HG03432 (cell line): ENCODE results near the gene KLK11.

Source experiments
- ATAC-seq: cut with Tn5 transposase; IDR thresholded peaks from one replicate; pipeline ENCODE4 v1.9.1; 2021; ENCODE audit warnings: mild to moderate bottlenecking, moderate library complexity; ENCODE audit not compliant: unreplicated experiment

Gene KLK11

DNA sequence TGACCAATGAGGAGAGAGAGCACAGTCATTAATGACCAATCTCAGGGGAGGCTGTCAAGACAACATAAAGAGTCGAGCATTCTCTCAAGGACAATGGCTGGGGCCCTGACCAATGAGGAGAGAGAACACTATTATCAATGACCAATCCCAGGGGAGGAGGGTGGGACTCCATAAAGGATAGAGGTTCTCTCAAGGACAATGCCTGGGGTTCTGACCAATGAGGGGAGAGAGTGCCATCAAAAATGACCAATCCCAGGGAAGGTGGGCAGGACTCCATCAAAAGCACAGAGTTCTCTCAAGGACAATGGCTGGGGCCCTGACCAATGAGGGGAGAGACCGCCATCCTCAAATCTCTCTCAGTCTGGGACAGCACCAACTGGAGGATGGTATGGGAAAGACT lies 3.3 kb upstream of the KLK11 start:
- ATAC-seq, result no peak

DNA sequence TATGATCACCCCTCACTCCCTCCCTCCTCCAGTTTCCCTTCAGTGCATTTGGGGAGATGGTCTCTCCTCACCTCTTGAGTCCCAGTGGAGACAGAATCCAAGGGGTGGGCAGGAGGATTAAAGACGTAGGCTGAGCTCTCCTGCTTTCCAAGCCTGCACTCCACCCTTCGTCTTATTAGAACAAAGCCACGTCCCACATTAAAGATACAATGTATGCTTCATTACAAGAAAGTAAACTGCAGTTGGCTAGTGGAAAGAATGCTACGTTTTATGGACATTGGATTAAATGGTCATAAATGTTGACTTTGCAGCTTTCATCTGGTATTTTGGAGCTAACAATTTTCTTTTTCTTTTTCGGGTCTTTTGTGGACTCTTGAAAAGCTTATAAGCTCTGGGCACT lies 1.5 kb upstream of the KLK11 start:
- no peak for ATAC-seq

DNA sequence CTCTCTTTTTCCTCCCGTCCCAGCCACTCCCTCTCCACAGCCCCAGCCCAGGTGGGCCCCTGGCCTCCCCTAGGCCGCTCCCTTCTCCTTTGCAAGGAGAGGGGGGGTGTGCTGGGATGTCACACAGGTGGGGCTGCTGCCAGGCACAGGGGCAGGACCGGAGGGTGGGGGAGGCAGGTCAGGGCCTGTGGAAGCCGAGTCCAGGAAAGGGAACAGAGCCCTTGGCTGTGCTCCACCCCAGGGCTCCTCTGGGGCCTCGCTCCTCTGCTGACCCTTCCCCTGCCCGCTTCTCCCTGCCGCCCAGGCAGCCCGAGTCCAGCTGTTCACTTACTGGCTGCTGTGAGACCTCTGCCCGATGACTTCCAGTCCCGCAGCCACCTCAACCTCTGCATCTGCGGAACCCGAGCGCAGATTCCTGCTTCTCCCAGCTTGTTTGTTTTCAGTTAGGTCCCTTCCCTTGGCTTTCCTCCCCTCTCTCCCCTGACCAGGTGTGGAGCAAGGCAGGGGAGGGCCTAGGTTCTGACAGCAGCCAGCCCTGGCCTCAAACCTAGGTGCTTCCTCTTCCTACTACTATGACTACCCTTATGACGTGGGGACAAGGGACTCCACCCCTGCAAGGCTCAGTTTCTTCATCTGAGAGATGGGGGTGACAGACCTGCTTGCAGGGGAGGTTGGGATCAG lies 850 bp upstream of the KLK11 start:
- no peak for ATAC-seq

DNA sequence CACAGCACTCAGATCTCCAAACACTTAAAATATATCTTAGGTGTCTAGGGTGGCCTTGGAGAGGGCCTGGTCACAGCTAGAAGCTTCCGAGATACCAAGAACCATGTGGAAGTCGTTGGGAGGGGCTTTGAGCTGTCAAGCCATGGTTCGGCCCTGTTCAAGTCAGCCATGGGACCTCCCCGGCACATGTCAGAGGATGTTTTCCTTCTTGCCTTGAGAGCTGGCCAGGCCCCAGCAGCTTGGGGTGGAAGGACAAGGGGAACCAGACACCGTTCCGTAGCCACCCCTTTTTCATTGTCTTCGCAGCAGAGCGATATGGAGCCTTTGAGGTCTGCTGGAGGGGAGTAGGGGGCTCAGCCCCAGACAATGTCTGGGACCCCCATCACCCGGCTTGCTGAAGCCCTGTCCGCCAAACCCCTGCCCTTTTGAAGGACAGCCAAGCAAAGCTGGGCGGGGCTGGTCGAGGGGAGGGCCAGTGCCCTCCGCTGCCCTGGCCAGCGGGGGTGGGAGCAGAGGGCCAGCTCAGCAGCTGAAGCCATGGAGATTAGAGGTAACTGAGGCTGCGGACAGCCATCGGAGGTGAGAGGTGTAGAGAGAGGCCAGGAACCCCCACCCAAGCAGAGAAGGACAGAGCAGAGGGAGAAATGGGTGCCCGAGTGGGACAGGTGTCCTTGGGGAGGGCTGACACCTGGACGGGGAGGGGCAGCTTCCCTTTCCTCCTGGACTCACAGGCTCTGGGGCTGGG lies 435 bp downstream of the KLK11 start:
- ATAC-seq, result no peak

DNA sequence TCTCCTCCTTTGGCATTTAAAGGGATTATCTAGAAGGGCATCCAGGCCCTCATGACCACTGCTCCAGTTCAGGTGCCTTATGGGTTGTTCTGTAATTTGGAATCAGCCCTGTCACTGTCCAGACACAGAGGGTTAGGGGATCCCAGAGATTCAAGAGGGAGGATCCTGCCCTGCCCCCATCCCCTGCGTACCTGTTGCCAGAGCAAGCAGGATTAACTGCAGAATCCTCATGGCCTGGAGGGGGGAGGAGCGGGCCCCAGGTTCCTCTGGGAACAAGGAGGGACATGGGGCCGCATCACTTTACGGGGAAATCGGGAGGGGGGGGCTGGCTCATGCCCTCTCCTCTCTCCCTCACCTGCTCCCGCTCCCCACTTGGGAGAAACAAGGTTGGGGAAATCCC lies 1.0 kb downstream of the KLK11 start:
- ATAC-seq, result no peak

DNA sequence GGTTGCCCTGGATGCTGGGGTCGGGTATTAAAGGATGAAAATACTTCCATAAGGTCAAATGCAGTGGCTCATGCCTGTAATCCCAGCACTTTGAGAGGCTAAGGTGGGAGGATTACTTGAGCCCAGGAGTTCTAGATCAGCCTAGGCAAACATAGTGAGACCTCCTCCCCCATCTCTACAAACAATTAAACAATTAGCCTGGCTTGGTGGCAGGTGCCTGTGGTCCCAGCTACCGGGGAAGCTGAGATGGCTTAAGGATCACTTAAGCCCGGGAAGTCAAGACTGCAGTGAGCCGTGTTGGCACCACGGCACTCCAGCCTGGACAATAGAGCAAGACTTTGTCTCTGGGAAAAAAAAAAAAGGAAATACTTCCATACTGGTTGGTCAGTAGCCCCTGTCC lies 1.5 kb downstream of the KLK11 start:
- ATAC-seq, result no peak

DNA sequence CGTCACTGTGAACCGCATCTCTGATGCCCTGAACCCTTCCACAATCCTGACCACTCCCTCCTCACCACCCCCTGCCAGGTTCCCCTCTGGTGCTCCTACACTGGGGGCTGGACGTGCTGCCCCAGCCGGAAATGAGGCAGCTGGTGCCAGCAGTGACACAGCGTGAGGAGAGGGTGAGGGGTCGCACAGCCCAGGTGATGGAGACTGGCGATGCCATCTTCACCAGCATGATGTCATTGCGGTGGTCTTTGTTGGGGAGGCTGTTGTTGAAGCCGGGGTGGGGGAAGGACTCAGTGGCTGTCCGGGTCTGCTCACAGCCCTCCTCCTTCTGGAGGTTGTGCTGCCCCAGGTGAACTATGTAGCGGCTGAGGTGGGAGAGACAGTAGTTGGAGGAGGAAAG lies 2.5 kb downstream of the KLK11 start:
- ATAC-seq, result no peak

DNA sequence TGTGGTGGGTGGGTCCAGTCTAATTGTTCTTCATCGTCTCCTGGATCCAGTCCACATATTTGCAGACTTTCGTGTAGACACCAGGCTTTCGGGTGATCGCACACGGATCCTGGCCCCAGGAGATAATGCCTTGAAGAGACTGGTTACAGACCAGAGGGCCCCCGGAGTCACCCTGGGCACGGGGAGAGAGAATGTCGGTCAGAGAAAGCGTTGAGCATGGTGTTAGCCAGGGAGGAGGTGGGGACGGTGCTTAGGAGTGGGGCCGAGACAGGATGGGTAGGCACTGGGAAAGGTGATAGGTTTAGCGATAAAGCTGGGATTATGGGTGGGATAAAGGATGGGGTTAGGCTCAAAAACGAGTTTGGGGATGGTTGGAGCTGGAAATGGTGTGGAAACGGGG lies 3.9 kb downstream of the KLK11 start:
- ATAC-seq, result no peak

DNA sequence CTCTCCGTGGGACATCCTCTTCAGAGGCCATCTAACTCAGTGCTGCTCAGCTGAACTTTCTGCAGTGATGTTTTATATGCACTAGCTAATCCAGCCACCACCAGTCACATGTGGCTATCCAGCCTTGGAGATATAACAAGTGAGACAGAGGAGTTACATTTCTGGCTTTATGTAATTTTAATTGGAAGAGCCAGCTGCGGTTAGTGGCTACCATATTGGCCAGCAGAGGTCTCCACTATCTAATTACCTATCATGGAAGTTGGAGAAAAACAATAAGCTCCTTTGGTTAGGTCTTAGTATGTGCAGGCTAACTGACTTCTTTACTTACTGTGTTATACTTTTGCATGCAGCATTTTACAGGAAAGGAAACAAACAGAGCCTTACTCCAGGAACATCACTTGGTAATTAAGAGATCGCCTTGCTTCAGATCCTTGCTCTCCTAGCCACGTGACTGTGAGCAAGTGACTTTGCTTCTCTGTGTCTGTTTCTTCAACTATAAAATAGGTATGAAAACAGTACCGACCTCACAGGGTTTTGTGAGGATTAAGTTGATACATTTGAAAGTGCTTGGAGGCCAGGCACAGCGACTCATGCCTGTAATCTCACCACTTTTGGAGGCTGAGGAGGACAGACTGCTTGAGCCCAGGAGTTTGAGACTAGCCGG lies 5.3 kb downstream of the KLK11 start:
- ATAC-seq, result no peak

DNA sequence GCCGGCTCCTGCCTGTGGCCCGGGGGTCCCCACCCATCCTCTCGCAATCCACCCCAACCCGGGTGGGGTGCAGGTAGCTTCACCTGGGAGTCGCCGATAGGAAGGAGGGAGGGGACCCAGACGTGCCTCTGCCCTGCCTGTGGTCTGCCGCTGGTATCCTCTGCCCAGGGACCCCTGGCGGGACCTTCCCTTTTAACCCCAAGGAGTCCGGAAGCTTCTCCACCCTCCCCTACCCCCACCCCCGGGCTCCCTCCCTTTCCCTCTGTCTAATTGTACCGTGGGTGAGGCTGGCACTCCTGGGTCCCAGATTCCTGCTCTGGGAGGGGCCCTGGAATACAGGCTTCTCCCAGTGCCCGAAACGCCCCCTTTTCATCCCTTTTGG lies 6.9 kb downstream of the KLK11 start, which contains the start of gene KLK10:
TSS of gene KLK10 (minus strand) at position 166 of the 382 bp plus-strand sequence. CDS start 579 bp downstream, outside the sequence.
- ATAC-seq, result no peak

DNA sequence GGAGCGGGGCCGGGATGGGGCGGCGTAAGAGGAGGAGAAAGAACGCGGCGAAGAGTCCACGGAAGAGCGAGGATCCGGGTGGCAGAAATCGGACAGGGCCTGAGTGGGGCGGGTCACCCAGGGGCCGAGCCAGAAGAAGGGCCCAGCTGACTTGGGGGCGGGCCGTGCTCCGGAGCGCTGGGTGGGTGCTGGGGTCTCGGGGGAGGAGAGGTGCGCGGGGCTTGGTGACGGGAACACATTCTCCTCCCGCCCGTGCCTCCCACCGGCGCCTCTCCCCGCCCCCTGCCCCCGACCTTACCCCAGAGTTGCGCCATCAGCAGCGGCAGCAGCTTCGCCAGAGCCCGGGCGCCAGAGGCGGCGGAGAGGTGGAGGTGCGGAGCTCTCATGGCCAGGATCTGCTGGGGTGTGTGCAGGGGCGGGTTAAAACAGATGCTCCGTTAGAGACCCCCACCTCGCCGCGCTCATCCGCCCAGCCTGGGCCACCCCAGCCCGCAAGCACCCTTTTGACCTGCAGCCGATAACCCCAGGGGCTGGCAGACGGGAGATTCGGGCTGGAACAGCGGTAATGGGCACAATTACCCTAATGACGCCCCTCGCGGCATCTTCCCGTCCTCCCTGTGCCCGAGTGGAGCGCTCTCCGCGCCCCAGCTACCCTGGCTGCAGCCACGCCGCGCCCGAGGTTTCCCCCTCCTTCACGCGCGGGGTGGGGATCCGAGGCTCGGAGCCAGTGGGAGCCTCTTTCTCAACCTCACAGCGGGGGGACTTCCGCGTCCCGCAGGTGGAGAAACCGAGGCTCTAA lies 7.5 kb downstream of the KLK11 start:
- ATAC-seq, result no peak

DNA sequence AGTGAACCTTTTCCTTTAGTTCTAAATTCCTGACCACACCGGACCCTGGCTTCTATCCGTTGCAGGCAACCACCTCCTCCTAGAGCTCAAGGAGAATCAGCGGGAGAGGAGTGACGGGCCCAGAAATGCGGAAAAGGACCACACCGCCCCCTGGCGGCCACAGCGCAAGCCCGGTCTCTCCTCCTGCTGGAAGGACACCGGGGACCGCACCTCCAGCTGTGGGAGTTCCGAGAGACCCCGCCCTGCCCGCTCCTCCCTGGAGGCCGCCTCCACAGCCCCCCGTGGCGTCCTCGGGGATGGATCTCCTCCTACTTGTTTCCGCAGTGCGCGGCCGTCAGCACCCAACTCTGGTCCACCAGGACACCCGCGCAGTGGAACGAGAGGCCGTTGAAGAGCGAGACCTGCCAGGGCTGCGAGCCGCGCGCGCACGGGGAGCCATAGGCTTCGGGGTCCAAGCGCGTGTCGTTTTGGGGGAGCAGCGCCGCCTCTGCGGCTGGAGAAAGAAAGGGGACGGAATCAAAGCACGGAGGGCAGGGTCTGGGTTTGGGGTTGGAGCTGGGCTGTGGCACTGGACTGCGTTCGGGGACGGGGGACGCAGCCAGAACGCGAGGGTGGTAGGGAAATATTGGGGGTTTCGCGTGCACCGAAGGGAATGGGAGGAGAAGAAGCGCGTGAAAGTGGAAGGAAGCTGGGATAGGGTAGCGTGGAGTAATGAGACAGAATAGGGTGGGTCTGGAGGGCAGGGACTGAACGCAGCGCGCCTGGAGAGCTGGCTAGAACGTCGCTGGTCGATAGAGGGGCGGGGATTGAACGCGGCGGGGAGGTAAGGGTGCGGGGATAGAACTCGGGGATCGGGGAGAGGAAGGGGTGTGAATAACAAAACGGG lies 9.4 kb downstream of the KLK11 start:
- ATAC-seq, result no peak

DNA sequence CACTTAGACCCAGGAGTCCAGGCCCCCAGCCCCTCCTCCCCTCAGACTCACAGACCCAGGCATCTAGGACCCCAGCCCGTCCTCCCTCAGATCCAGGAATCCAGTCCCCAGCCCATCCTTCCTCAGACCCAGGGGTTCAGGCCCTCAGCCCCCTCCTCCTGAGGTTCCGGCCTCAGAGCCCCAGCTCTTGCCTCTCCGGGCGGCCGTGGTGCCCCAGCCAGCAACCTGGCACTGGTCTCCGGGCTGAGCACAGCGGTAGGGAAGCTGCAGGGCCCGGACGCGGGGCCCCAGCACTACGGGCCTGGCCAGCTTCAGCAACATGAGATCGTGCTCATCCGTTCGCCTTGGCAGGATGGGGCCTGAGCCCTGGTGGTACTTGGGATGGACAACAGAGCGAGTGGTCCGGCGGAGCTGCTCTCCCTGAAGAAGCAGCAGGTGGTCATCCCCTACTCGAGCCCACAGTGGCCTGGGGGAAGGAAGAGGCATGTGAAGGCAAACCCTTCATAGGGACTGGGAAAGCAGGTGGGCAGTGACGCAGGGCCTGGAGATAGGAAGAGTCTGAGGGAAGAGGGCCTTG lies 10.6 kb downstream of the KLK11 start:
- ATAC-seq, result no peak

DNA sequence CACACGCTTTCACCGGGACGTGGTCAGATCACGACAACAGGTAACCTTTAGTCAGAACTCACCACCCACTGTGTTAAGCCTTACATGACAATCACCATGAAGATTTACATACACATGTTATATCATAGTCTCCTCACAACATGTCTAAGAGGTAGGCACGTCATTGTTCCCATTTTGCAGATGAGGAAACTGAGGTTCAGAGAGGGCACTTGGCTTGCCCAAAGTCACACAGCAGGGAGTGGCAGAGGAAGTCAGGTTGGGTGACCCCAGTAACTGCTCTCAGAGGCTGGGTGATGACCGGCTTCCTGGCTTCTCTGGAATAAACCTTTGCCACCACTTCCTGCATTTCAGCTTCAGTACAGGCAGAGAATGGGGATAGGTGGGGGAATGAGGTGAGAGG lies 12.2 kb downstream of the KLK11 start:
- no peak for ATAC-seq

DNA sequence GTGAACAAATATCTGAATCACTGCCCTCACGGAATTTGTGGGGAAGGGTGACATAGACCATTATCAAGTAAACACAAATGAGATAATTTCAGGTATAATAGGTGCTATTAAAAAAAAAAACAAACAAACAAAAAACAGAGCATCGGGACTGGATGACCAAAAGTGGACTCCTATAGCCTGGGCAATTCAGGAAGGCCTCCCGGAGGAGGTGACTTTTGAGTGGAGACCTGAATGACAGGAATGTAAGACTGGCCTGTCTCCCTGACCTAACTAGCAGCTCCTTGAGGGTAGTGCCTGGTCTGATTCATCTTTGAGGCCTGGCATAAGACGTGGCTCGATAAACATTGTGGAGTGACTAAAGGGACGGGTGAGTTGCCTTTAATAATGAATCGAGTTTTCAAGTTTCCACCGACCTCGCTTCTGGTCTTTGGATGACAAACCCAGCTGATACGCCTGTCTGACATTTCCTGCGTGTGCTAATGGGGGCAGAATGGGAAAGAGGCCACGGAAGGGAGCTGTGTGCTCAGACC lies 13.7 kb downstream of the KLK11 start:
- ATAC-seq, result no peak

DNA sequence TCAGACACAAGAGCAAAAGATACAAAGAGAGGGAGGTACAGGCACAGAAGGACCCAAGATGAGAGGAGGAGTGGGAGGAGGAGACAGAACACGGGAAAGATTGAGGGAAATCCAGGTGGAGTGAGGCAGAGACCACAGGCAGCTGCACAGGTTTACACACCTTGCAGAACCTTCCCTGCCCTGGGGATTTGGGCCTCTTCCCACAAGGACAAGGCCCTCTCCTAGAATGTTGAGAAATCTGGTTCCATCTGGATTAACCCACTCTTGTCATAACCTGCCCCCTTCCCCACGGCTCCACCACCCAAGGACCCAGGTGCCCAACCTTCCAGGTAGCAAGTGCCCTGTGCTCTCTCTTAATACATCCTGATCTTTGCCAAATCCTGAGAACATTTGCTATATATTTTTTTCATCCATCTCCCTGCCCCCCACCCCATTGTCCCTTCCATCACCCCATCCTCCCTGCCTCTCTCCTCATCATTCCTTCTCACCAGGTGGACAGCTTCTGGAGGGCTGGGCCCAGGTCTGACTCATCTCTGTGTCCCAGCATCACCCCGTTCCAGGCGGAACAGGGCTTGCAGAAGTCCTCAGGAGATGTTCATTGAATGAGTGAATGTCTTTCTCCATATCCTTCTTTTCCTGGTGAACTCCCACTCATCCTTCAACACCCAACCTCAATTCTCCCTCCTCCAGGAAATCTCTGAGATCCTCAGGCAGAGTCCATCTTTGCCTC lies 16.2 kb downstream of the KLK11 start:
- ATAC-seq, result no peak

DNA sequence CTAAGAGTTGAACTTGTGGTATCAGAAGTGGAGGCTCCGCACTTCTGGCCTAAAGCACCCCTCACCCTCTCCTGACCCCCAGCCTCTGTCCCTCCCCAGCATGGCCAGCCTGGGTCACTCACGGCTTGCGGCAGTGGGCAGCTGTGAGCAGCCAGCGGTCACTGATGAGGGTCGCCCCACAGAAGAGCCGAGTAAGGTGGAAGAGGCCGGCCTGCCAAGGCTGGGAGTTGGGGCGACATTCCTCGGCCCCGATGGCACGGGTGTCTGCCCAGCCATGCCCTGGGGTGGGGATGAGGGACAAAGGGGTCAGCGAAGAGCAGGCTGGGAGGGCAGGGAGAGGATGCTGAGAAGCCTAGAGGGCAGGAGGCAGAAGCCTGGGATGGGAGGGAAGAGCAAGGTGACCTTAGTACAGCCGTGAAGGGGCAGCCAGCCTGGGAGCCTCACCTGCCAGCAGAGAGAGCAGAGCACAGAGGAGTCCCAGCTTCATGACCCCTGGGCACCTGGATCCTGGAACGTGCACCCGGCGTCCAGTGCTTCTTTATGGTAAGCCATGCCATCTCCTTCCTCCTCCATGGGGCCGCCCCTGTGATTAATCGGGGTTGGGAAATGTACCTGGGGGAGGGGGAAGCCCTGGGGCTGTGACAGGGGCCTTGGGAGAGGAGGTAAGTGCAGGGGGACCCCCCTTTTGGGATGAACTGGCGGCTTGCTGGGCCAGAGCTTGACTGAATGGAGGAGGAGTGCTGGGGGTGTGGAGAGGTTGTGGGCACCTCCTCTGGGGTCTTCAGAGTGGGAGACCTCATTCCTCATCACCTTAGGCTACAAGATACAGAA lies 17.1 kb downstream of the KLK11 start:
- ATAC-seq, result no peak

DNA sequence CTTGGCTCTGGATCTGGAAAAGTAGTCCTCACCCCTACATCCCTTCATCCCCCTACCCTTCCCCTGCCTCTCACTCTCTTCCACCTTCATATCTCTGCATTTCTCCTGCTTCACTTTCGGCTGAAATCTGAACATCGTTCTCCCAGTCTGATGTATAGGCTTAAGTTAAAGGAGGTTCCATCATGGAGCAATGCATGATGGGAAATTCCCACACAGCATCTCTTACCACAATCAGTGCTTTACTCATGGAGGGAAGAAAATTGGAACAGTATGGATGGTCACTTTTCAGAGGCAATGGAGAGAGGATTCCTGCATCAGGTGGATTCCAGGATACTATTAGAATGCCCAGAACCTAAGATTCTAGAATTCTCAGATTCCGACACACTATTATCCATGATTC lies 18.9 kb downstream of the KLK11 start:
- no peak for ATAC-seq
